Nephron progenitor cell (in vitro differentiated cells): Measurements from ENCODE around the gene ARID1A.
"Not testable (repeated sequence)": the region's sequence is repeated elsewhere in the genome, so short reads cannot be mapped to it uniquely, and the experiment has no call there.

ENCODE experiments used
- DNase-seq: peaks from one replicate; pipeline ENCODE4 v3.0.0; 2021
- H3K27ac Mint-ChIP-seq: 2 replicates; pipeline ENCODE4 v1.8.0; 2021; ENCODE audit warnings: mild to moderate bottlenecking, moderate library complexity, mixed read lengths
- H3K27me3 Mint-ChIP-seq: 2 replicates; pipeline ENCODE4 v1.8.0; 2021; ENCODE audit warnings: mild to moderate bottlenecking, low read depth, mixed read lengths; ENCODE audit not compliant: poor library complexity
- H3K36me3 Mint-ChIP-seq: 2 replicates; pipeline ENCODE4 v1.8.0; 2021; ENCODE audit warnings: low read depth, mixed read lengths
- H3K4me1 Mint-ChIP-seq: 2 replicates; pipeline ENCODE4 v1.8.0; 2021; ENCODE audit warnings: mixed read lengths
- H3K4me3 Mint-ChIP-seq: 2 replicates; pipeline ENCODE4 v1.8.0; 2021; ENCODE audit warnings: mild to moderate bottlenecking, moderate library complexity, mixed read lengths
- H3K9me3 Mint-ChIP-seq: 2 replicates; pipeline ENCODE4 v1.8.0; 2021; ENCODE audit warnings: mild to moderate bottlenecking, moderate library complexity, mixed read lengths
- TF ChIP-seq, protein P1 (sequence below): fragments of 200-600 bp; sonication (generic); IDR thresholded peaks from 2 replicates; pipeline ENCODE4 v1.5.0; 2021; ENCODE audit warnings: antibody characterized with exemption

ARID1A gene

DNA sequence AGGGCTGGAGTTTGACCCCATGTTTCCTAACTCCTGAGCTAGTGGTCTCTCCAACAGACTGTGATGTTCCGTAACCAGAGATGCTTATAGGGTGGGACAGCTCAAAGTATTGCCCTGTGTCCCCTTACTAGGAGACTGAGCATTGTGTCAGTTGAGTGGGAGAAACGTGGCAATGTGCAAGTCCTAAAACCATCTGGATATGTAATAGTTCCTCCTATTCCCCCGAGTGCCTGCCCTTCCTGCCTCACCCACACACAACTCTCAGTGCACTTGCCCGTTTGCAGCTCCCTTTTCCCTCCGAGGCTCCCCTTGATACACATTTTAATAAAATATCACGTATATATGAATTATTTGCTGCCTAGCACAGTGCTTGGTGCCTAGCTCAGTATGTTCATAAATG lies 95.3 kb downstream of the ARID1A start:
- H3K9me3 Mint-ChIP-seq: no peaks in the 10 kb centered on the region
- peaks cover under 1% of the 10 kb centered on the region for H3K27me3 Mint-ChIP-seq
- no peak overlapping the region for H3K4me3 Mint-ChIP-seq
- peaks cover 26% of the 10 kb centered on the region for H3K36me3 Mint-ChIP-seq
- DNase-seq: no peak
- TF ChIP-seq, protein P1, sequence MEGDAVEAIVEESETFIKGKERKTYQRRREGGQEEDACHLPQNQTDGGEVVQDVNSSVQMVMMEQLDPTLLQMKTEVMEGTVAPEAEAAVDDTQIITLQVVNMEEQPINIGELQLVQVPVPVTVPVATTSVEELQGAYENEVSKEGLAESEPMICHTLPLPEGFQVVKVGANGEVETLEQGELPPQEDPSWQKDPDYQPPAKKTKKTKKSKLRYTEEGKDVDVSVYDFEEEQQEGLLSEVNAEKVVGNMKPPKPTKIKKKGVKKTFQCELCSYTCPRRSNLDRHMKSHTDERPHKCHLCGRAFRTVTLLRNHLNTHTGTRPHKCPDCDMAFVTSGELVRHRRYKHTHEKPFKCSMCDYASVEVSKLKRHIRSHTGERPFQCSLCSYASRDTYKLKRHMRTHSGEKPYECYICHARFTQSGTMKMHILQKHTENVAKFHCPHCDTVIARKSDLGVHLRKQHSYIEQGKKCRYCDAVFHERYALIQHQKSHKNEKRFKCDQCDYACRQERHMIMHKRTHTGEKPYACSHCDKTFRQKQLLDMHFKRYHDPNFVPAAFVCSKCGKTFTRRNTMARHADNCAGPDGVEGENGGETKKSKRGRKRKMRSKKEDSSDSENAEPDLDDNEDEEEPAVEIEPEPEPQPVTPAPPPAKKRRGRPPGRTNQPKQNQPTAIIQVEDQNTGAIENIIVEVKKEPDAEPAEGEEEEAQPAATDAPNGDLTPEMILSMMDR: no peak
- peaks cover 56% of the 10 kb centered on the region for H3K4me1 Mint-ChIP-seq
- no peak overlapping the region for H3K27ac Mint-ChIP-seq

DNA sequence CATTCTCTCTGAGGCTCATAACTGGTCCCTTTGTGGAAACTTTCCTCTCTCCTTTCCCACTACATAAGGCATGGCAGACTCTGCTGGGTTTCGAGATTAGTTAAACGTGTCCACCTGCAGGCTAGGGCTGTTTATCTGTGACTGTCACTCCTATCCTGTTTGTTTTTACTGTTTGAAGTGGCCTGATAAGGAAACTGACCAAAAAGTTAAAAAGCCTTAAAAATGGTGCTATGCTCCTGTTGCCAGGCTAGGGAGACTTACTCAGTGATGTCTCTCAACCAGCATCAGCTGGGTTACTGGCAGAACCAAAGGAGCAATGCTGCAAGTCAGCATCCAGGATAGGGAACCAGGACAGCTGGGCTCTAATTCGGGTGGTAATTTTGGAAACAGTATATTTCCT lies 95.8 kb downstream of the ARID1A start:
- Mint-ChIP-seq H3K27me3 (peaks cover 3% of the 10 kb centered on the region), H3K9me3 (no peaks in the 10 kb centered on the region), H3K36me3 (peaks cover 31% of the 10 kb centered on the region), H3K4me3 (no peak overlapping the region), H3K27ac (no peak overlapping the region), H3K4me1 (peaks cover 56% of the 10 kb centered on the region)
- no peak for DNase-seq
- TF ChIP-seq, protein P1: no peak

DNA sequence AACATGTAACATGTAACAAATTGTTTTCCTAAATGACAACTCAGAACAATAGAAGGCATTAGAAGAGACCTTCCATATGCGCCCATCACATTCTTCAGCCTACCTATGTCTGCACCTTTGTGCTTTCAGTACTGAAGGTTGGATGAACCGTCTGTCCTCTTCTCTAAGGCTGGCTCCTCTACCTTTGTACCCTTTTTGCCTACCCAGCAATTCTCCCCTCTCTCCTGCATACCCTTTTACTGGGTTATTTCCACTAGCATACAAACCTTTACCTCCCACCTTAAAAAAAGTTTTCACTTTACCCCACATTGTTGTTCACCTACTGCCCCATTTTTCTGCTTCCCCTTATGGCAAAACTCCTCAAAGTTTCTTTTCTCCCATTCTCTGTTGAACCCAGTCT lies 97.1 kb downstream of the ARID1A start:
- H3K36me3 Mint-ChIP-seq: peaks cover 35% of the 10 kb centered on the region
- no peak overlapping the region for H3K4me3 Mint-ChIP-seq
- H3K4me1 Mint-ChIP-seq: peaks cover 59% of the 10 kb centered on the region
- peaks cover 3% of the 10 kb centered on the region for H3K27me3 Mint-ChIP-seq
- TF ChIP-seq, protein P1: no peak
- DNase-seq: no peak
- H3K9me3 Mint-ChIP-seq: no peaks in the 10 kb centered on the region
- no peak overlapping the region for H3K27ac Mint-ChIP-seq

DNA sequence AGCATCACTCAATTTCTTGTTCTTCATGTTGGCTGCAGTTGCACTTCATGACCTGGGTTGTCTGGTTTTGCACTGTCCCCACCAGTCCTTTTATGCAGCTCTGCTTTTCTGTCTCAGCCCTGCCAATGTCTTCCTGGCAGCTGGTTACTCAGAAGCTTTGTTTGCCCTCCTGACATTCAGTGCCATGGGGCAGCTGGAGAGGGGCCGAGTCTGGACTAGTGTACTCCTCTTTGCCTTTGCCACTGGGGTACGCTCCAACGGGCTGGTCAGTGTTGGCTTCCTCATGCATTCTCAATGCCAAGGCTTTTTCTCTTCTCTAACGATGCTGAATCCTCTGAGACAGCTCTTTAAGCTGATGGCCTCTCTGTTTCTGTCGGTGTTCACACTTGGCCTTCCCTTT lies 98.6 kb downstream of the ARID1A start:
- TF ChIP-seq, protein P1: no peak
- Mint-ChIP-seq H3K4me3 (no peak overlapping the region), H3K4me1 (peaks cover 60% of the 10 kb centered on the region), H3K27ac (no peak overlapping the region), H3K27me3 (peaks cover 3% of the 10 kb centered on the region), H3K9me3 (no peaks in the 10 kb centered on the region), H3K36me3 (peaks cover 35% of the 10 kb centered on the region)
- no peak for DNase-seq

DNA sequence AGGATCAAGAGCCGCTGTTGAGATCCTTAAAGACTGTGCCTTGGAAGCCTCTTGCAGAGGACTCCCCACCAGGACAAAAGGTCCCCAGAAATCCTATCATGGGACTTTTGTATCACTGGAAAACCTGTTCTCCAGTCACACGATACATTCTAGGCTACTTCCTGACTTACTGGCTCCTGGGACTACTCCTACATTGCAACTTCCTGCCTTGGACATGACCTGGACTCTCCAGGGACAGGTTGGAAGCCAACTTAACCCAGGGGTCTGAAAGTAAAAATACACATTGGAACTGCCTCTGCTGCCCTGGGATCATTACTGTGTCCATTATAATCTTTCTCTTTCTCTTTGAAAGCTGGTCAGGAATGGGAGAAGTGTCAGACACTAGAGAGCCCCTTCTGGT lies 101.8 kb downstream of the ARID1A start:
- Mint-ChIP-seq H3K36me3 (peaks cover 42% of the 10 kb centered on the region), H3K9me3 (peaks cover 17% of the 10 kb centered on the region), H3K27ac (peak overlapping the region; percentile 78), H3K4me1 (peaks cover 55% of the 10 kb centered on the region), H3K27me3 (peaks cover 3% of the 10 kb centered on the region), H3K4me3 (peak overlapping the region; percentile 15)
- TF ChIP-seq, protein P1: no peak
- DNase-seq: no peak

DNA sequence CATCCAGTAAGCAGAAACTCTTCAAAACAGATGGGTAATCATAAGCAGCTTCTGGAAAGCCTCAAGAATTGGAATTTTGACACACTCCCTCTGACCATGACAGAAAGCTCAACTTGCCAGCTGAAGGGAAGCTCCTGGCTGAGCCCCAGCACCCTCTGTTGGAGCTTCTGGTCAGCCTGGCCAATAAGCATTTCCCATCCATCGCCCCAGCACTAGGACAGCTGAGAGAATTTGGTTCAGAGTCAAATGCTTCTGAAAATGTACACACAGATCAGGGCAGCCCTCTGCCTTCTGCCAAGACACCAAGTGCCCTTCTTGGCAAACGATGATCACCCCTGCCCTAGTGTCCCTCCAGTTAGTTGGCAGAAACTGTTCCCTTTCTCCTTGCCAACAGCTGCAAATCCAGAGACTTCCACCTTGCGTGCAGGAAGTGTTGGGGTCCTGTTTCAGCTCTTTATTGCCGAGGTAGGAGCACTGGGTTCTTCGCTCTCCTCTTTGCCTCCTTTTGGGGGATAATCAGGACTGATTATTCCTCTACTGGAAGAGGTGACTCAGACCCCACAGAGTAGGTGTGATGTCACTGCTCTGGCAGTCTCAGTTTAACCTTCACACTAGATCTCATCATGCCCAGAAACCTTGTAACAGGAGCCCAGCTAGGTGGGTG lies 103.8 kb downstream of the ARID1A start:
- peak overlapping the region; percentile 76 for H3K27ac Mint-ChIP-seq
- H3K4me1 Mint-ChIP-seq: peaks cover 54% of the 10 kb centered on the region
- peaks cover 18% of the 10 kb centered on the region for H3K9me3 Mint-ChIP-seq
- DNase-seq: no peak
- peaks cover 3% of the 10 kb centered on the region for H3K27me3 Mint-ChIP-seq
- TF ChIP-seq, protein P1: no peak
- H3K36me3 Mint-ChIP-seq: peaks cover 25% of the 10 kb centered on the region
- H3K4me3 Mint-ChIP-seq: peak overlapping the region; percentile 32

DNA sequence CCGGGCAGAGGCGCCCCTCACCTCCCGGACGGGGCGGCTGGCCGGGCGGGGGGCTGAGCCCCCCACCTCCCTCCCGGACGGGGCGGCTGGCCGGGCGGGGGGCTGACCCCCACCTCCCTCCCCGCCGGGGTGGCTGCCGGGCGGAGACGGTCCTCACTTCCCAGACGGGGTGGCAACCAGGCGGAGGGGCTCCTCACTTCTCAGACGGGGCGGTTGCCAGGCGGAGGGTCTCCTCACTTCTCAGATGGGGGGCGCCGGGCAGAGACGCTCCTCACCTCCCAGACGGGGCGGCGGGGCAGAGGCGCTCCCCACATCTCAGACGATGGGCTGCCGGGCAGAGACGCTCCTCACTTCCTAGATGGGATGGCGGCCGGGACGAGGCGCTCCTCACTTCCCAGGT lies 108.1 kb downstream of the ARID1A start:
- peaks cover 23% of the 10 kb centered on the region for H3K36me3 Mint-ChIP-seq
- not testable (repeated sequence) for H3K4me3 Mint-ChIP-seq, DNase-seq, H3K27ac Mint-ChIP-seq, H3K27me3 Mint-ChIP-seq
- peaks cover 32% of the 10 kb centered on the region for H3K4me1 Mint-ChIP-seq
- peaks cover 38% of the 10 kb centered on the region for H3K9me3 Mint-ChIP-seq
